H7 (cell line): ENCODE data around the gene PDE1A. TPM values are rescaled to one million over a fixed set of nuclear protein-coding genes. Genes with fewer than 3 reads are reported as not detected.
"Not testable (repeated sequence)": the region's sequence is repeated elsewhere in the genome, so short reads cannot be mapped to it uniquely, and the experiment has no call there.

Source experiments
- DNase-seq: peaks from one replicate; pipeline ENCODE4 v3.0.0; 2012
- H3K27me3 ChIP-seq: 2 replicates; pipeline ENCODE4 v1.6.0; 2011; ENCODE audit warnings: mild to moderate bottlenecking, low read length; ENCODE audit not compliant: control insufficient read depth, insufficient read depth
- H3K36me3 ChIP-seq: replicated peaks from 2 replicates; pipeline ENCODE4 v1.5.1; 2011; ENCODE audit warnings: low read length; ENCODE audit not compliant: control insufficient read depth, insufficient read depth
- H3K4me3 ChIP-seq: 2 replicates; pipeline ENCODE4 v1.5.1; 2011; ENCODE audit warnings: low read depth, mild to moderate bottlenecking, control low read depth, low read length, moderate library complexity; ENCODE audit not compliant: insufficient read depth
- total RNA-seq: library from RNA; depleted of rRNA; stranded (reverse); fragments of >200 nt; shearing (Covaris generic); gene quantifications from 2 replicates; pipeline ENCODE4 v1.2.3, GENCODE V29; 2014

PDE1A gene
- total RNA-seq, 1 experiment from 2014 or later: 0.10 TPM

GRCh38 chr2:182300608-182301007 is 126.2 kb downstream of the PDE1A start:
- Histone ChIP-seq H3K27me3 (no peaks in the 10 kb centered on the region), H3K36me3 (no peaks in the 10 kb centered on the region), H3K4me3 (no peak overlapping the region)
- no peak for DNase-seq

- Histone ChIP-seq H3K27me3 (no peaks in the 10 kb centered on the region), H3K4me3 (no peak overlapping the region), H3K36me3 (no peaks in the 10 kb centered on the region)
- no peak for DNase-seq
Observed at GRCh38 chr2:182299632-182300031, 127.2 kb downstream of the PDE1A start.

DNA sequence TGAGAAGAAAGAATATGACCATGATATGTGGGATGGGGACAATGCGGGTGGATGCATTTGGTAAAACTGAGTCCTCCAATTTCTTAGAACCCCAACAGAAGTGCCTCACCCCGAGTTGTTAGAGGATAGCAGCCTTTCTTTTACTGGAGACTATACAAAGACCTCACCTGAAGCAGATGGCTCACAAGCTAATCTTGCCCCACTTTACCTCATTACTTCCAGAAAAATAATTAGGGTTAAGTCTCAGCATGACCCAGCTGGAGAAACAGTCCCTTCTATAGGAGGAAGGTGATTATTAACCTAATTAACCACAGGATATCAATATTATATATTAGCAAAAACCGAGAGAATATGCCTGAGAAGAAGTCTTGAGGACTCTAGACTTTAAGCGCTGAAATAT is 128.4 kb downstream of the PDE1A start:
- H3K36me3 ChIP-seq: no peaks in the 10 kb centered on the region
- no peaks in the 10 kb centered on the region for H3K27me3 ChIP-seq
- DNase-seq: no peak
- no peak overlapping the region for H3K4me3 ChIP-seq

DNA sequence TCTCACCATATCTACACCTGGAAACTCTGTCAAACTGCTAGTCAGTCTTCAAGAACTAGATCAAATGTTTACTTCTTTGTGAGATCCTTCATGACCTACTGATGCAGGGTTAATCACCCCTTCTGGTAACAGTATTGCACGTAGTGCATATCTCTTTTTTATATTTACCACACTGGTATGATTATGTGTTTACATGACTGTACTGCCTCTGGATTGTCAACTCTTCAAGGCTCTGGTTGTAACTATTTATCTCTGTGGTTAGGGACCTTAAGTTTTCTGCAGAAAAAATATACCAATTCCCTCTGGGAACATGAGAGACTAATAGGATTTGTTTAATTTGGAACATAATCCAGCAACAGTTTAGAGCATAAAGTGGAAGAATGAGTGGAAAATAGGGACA is 135.5 kb downstream of the PDE1A start:
- no peak overlapping the region for H3K4me3 ChIP-seq
- H3K36me3 ChIP-seq: no peaks in the 10 kb centered on the region
- no peak for DNase-seq
- no peaks in the 10 kb centered on the region for H3K27me3 ChIP-seq

GRCh38 chr2:182283512-182283911 is 143.3 kb downstream of the PDE1A start:
- DNase-seq: no peak
- no peak overlapping the region for H3K4me3 ChIP-seq
- H3K36me3 ChIP-seq: no peaks in the 10 kb centered on the region
- no peaks in the 10 kb centered on the region for H3K27me3 ChIP-seq

DNA sequence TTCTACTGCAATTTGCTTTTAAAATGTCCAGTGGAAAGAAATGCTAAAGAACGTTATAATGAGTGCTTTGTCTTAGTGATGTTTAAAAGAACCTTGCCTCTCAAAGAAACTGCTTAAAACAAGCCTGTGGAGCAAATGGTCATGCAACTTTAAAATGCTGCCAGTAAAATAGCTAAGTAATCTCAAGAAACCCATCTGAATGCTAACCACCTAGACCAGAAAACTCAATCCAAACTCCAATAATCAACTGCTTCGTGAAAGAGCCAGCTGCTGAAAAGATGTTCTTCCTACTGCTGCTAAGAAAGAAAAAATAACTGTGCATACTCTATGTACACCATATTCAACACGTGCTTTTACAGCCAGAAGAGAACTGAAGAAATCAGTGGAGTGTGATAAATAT is 145.6 kb downstream of the PDE1A start:
- no peak for DNase-seq
- H3K27me3 ChIP-seq: no peaks in the 10 kb centered on the region
- H3K36me3 ChIP-seq: no peaks in the 10 kb centered on the region
- no peak overlapping the region for H3K4me3 ChIP-seq

DNA sequence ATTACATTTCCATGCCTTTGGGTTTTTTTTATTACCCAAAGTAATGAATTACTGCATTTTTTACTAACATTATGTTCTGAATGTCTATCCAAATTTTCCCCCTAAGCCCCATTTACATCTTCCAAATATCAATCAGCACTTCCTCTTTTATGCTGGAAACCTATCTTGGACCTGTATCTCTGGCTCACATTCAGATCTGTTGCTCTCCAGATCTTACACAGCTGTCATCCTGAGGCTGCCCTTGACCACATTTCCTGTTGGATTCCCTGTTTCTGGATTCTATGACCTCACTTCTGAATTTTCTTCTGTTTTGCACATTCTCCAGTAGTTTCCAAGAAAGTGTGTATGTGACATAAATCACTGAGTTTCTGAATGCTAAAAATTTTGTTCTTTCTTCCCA is 146.7 kb downstream of the PDE1A start:
- Histone ChIP-seq H3K4me3 (no peak overlapping the region), H3K27me3 (no peaks in the 10 kb centered on the region), H3K36me3 (no peaks in the 10 kb centered on the region)
- no peak for DNase-seq

GRCh38 chr2:182276662-182277061 is 150.2 kb downstream of the PDE1A start:
- H3K27me3 ChIP-seq, H3K4me3 ChIP-seq: not testable (repeated sequence)

DNA sequence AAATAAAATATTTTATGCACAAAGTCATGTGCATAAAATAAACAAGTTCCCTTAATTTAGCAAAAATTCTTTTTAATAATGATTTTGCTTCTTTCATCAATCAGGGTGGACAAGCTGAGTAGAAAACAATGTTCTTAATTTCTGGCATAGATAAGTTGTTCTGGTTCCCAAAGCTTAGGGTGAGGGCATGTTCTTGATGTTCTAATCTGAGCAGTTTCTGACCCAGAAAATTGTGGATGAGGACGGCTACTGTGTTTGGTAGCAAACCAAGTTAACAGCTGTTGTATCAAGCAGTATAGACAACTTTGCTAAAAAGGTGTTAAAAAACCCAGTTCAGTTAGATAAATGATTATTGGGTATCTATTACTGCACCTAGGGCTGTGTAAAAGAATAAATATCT is 158.9 kb downstream of the PDE1A start:
- Histone ChIP-seq H3K27me3 (no peaks in the 10 kb centered on the region), H3K36me3 (no peaks in the 10 kb centered on the region), H3K4me3 (no peak overlapping the region)
- DNase-seq: no peak

More at GRCh38 chr2:182276662-182277061, 150.2 kb downstream of the PDE1A start:
- not testable (repeated sequence) for DNase-seq, H3K36me3 ChIP-seq

- H3K4me3 ChIP-seq: no peak overlapping the region
- H3K36me3 ChIP-seq: no peaks in the 10 kb centered on the region
- no peak for DNase-seq
- H3K27me3 ChIP-seq: no peaks in the 10 kb centered on the region
Observed at GRCh38 chr2:182266909-182267308, 159.9 kb downstream of the PDE1A start.

DNA sequence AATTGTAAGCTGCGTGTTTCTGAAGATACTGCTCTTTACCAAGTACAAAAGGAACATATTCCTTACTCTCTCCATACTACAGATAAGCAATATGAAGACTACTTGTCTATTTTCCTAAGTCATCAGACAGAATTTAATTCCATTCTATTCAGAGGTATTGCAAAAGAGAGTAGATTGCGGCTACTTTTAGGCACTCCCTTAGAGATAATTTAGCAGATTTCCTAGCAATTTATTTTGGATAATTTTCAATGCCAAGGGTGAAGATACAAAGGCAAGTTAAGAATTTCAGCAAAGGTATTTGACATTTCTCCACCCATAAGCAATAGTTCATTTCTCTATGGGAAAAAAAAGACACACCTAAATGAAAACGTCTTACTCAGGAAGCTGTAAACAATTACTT is 161.1 kb downstream of the PDE1A start:
- Histone ChIP-seq H3K4me3 (no peak overlapping the region), H3K36me3 (no peaks in the 10 kb centered on the region), H3K27me3 (no peaks in the 10 kb centered on the region)
- no peak for DNase-seq

GRCh38 chr2:182261860-182262387 is 164.9 kb downstream of the PDE1A start:
- Histone ChIP-seq H3K27me3 (no peaks in the 10 kb centered on the region), H3K4me3 (no peak overlapping the region), H3K36me3 (no peaks in the 10 kb centered on the region)
- DNase-seq: no peak

DNA sequence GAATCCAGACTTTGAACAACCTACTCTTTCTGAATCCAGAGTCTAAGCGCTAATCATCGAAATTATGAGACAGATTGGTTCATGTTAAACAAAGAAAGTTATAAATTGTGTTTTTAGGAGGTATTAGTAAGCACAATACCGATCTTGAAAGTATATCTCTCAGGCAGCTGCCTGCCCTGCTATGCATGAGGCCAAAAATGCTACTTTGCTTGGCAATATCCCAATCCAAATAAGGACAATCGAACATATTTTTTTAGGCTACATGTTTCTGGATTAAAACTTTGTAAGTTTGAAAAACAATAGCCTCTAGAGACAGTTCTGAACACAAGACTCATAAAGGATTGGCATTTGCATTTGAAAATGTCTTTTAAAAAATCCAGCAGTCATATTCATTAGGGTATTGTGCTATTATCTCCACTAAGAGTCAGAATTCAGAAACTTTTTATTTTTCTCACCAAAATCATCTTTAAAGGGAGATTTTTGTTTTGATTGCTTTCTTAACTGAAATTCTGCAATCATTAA is 167.1 kb downstream of the PDE1A start:
- Histone ChIP-seq H3K27me3 (no peaks in the 10 kb centered on the region), H3K4me3 (no peak overlapping the region), H3K36me3 (no peaks in the 10 kb centered on the region)
- no peak for DNase-seq

DNA sequence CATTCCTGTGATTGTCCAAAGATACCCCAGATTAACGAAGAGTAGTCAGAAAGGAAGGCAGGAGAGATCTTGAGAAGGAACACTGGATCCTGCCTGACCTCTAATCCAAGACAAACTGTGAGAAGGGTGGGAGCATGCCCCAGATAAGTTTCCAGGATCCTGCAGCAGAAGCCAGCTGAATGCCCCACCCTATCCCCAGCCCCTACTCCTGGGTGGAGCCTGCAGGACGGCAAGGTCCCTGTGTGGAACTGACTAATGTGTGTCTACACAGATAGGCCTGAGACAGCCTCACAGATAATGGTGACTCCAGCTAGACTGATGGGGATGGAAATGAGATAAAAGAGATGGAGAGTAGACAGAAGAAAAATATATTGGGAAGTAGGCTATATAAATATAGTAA is 174.3 kb downstream of the PDE1A start:
- Histone ChIP-seq H3K4me3 (no peak overlapping the region), H3K27me3 (no peaks in the 10 kb centered on the region; the same call in 1 of the 2 replicates), H3K36me3 (no peaks in the 10 kb centered on the region)
- DNase-seq: no peak

DNA sequence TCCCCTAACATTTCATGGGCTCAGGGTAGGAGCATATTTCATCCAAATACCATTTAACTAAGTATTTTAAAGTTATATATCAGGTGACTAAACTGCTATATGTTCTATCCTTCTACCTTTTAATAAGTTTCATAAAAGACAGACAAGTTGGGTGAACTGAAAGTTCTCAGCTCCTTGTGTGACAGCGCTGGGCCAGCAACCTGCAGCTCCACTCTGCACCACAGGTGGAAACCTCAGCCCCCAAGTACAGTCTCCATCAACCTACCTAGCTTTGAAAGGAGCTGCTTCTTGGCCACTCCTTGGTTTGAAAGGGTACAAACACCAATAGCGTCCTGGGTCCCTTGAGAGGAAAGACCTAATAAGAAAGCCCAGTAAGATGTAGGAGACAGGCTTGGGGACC is 177.9 kb downstream of the PDE1A start:
- no peaks in the 10 kb centered on the region; the same call in 1 of the 2 replicates for H3K27me3 ChIP-seq
- no peak for DNase-seq
- no peak overlapping the region for H3K4me3 ChIP-seq
- no peaks in the 10 kb centered on the region for H3K36me3 ChIP-seq

DNA sequence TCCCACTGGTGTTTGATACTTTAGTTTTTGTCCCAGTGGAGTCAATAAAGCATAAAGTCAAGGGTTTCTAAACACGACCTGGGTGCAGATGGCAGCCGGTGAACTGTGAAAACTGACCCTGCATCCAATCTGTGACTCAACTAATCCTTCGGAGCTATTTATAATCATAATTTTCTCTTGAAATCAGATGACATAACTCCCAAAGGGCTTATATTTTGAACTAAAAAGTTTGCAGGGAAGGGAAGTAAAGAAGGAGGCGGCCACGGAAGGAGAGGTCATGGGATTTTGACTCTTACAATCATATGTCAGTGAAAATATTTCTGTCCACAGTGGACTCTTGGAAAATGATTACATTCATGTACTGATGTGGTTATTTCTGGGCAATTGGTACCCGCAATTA is 178.5 kb downstream of the PDE1A start:
- DNase-seq: no peak
- no peaks in the 10 kb centered on the region for H3K36me3 ChIP-seq
- H3K27me3 ChIP-seq: no peaks in the 10 kb centered on the region; the same call in 1 of the 2 replicates
- no peak overlapping the region for H3K4me3 ChIP-seq
